ENCODE results near the gene FBXO38. TPM values are rescaled to one million over a fixed set of nuclear protein-coding genes. Genes with fewer than 3 reads are reported as not detected.

Gene FBXO38
- total RNA-seq, 4 donors from 2014 or later = 70.0 to 182 (median 79.3) TPM

GRCh38 chr5:148353634-148354033 lies 30.1 kb upstream of the FBXO38 start:
- Histone ChIP-seq H3K36me3 (no peaks in the 10 kb centered on the region), H3K27ac (no peak overlapping the region), H3K4me3 (no peak overlapping the region), H3K27me3 (no peaks in the 10 kb centered on the region), H3K4me1 (no peaks in the 10 kb centered on the region), H3K9me3 (no peaks in the 10 kb centered on the region)
- intact Hi-C loops (cut with DNase I; ENCODE audit: low total_unique reads) (no loop called here), in situ Hi-C loops (cut with MboI; ENCODE audit: low pct_ligation_motif_present in 1 of 4, low pct_unique_long_range_greater_than_20kb in 1 of 4, low sequenced_read_pairs in 3 of 4) (loop anchor here in 2 of 4 donors (25.0 kb wide), 1 partner anchor 166 kb away; no protein-coding TSS in a partner anchor)
- TF ChIP-seq POLR2A (IDR thresholded peaks at IDR 0.05) (no peak), CTCF (IDR thresholded peaks at IDR 0.05) (peak in 1 of 5 experiments; percentile 9)
- DNase-seq = no peak
- 85 to 94% methylated on average over 2 of the region's 2 CpGs for WGBS, 2 donors (ENCODE audit: low coverage in 1 of 2)

GRCh38 chr5:148364343-148364742 lies 19.4 kb upstream of the FBXO38 start:
- no peak for DNase-seq
- in situ Hi-C loops (cut with MboI; ENCODE audit: low pct_ligation_motif_present in 1 of 4, low pct_unique_long_range_greater_than_20kb in 1 of 4, low sequenced_read_pairs in 3 of 4) = loop anchor here in 2 of 4 donors (25.0 kb wide), 1 partner anchor 177 kb away; no protein-coding TSS in a partner anchor
- Histone ChIP-seq H3K4me3 (no peak overlapping the region), H3K36me3 (no peaks in the 10 kb centered on the region), H3K27ac (no peak overlapping the region), H3K4me1 (no peaks in the 10 kb centered on the region), H3K9me3 (peaks cover 4 to 5% of the 10 kb centered on the region in 2 donors), H3K27me3 (no peaks in the 10 kb centered on the region)
- intact Hi-C loops (cut with DNase I; ENCODE audit: low total_unique reads) = no loop called here
- TF ChIP-seq CTCF (IDR thresholded peaks at IDR 0.05) = no peak

GRCh38 chr5:148368299-148368698 lies 15.5 kb upstream of the FBXO38 start:
- in situ Hi-C loops (cut with MboI; ENCODE audit: low pct_ligation_motif_present in 1 of 4, low pct_unique_long_range_greater_than_20kb in 1 of 4, low sequenced_read_pairs in 3 of 4) (loop anchor here in 2 of 4 donors (25.0 kb wide), 1 partner anchor 181 kb away; no protein-coding TSS in a partner anchor), intact Hi-C loops (cut with DNase I; ENCODE audit: low total_unique reads) (no loop called here)
- Histone ChIP-seq H3K27ac (no peak overlapping the region), H3K4me1 (peaks cover 0 to 9% (median 4%) of the 10 kb centered on the region in 4 donors), H3K27me3 (no peaks in the 10 kb centered on the region), H3K36me3 (no peaks in the 10 kb centered on the region), H3K4me3 (no peak overlapping the region), H3K9me3 (peaks cover 4 to 5% of the 10 kb centered on the region in 2 donors)
- no peak for DNase-seq
- no peak for TF ChIP-seq POLR2A (IDR thresholded peaks at IDR 0.05)

- peaks cover 0 to 12% (median 4%) of the 10 kb centered on the region in 4 donors for H3K4me1 ChIP-seq
- no peaks in the 10 kb centered on the region for H3K36me3 ChIP-seq
- no peak overlapping the region for H3K4me3 ChIP-seq
- no peak for TF ChIP-seq POLR2AphosphoS5 (IDR thresholded peaks at IDR 0.05)
- no peak for TF ChIP-seq CTCF (IDR thresholded peaks at IDR 0.05)
- TF ChIP-seq POLR2A (IDR thresholded peaks at IDR 0.05) = no peak
- TF ChIP-seq EP300 (IDR thresholded peaks at IDR 0.05; ENCODE audit: low read depth) = no peak
- no peak for DNase-seq
- H3K27me3 ChIP-seq = no peaks in the 10 kb centered on the region
- intact Hi-C loops (cut with DNase I; ENCODE audit: low total_unique reads) (loop anchor here (10.0 kb wide), 1 partner anchor 197 kb away; no protein-coding TSS in a partner anchor), in situ Hi-C loops (cut with MboI; ENCODE audit: low pct_ligation_motif_present in 1 of 4, low pct_unique_long_range_greater_than_20kb in 1 of 4, low sequenced_read_pairs in 3 of 4) (loop anchor here (10.0 to 25.0 kb wide), 2 partner anchors 185 to 187 kb away; no protein-coding TSS in a partner anchor)
- peaks cover 4 to 5% of the 10 kb centered on the region in 2 donors for H3K9me3 ChIP-seq
- WGBS, 2 donors (ENCODE audit: low coverage in 1 of 2) = 40 to 54% methylated on average over 2 of the region's 2 CpGs
- no peak overlapping the region for H3K27ac ChIP-seq
Measured at GRCh38 chr5:148372166-148372725, 11.5 kb upstream of the FBXO38 start.

- H3K9me3 ChIP-seq = peaks cover under 1 to 4% of the 10 kb centered on the region in 2 donors
- peaks cover 0 to 12% (median 4%) of the 10 kb centered on the region in 4 donors for H3K4me1 ChIP-seq
- H3K36me3 ChIP-seq = no peaks in the 10 kb centered on the region
- no peak overlapping the region for H3K4me3 ChIP-seq
- no peaks in the 10 kb centered on the region for H3K27me3 ChIP-seq
- TF ChIP-seq POLR2A (IDR thresholded peaks at IDR 0.05) = no peak
- no peak for TF ChIP-seq EP300 (IDR thresholded peaks at IDR 0.05; ENCODE audit: low read depth)
- no peak for TF ChIP-seq POLR2AphosphoS5 (IDR thresholded peaks at IDR 0.05)
- TF ChIP-seq CTCF (IDR thresholded peaks at IDR 0.05) = no peak
- intact Hi-C loops (cut with DNase I; ENCODE audit: low total_unique reads) (loop anchor here (10.0 kb wide), 1 partner anchor 198 kb away; no protein-coding TSS in a partner anchor), in situ Hi-C loops (cut with MboI; ENCODE audit: low pct_ligation_motif_present in 1 of 4, low pct_unique_long_range_greater_than_20kb in 1 of 4, low sequenced_read_pairs in 3 of 4) (loop anchor here (10.0 to 25.0 kb wide), 2 partner anchors 186 to 188 kb away; no protein-coding TSS in a partner anchor)
- no peak overlapping the region for H3K27ac ChIP-seq
- no peak for DNase-seq
Measured at GRCh38 chr5:148372893-148373292, 10.9 kb upstream of the FBXO38 start.
